ENCODE results near the gene PLXNA1.

DNA sequence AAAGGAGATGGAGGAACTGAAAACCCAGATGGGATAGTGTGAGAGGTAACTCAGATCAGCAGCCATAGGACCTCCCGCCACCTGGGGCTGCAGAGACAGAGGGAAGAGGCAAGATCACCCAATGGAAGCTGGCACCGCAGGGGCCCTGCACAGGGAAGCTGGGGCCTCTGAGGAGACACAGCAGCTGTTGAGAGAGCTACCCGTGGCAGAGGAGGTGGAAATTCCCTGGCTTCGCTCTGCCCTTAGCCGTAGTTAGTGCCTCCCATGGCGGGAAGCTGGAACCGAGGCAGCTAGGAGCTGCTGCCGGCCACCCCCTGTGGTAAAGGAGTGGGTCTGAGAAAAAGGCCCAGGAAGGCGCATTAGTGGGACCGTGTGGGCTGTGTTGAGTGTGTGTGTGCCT lies 18.0 kb upstream of the PLXNA1 start:
- TF ChIP-seq, protein P1, sequence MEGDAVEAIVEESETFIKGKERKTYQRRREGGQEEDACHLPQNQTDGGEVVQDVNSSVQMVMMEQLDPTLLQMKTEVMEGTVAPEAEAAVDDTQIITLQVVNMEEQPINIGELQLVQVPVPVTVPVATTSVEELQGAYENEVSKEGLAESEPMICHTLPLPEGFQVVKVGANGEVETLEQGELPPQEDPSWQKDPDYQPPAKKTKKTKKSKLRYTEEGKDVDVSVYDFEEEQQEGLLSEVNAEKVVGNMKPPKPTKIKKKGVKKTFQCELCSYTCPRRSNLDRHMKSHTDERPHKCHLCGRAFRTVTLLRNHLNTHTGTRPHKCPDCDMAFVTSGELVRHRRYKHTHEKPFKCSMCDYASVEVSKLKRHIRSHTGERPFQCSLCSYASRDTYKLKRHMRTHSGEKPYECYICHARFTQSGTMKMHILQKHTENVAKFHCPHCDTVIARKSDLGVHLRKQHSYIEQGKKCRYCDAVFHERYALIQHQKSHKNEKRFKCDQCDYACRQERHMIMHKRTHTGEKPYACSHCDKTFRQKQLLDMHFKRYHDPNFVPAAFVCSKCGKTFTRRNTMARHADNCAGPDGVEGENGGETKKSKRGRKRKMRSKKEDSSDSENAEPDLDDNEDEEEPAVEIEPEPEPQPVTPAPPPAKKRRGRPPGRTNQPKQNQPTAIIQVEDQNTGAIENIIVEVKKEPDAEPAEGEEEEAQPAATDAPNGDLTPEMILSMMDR (IDR thresholded peaks at IDR 0.05) = no peak
- TF ChIP-seq POLR2AphosphoS5 (IDR thresholded peaks at IDR 0.05) (no peak), POLR2A (IDR thresholded peaks at IDR 0.05) (no peak)

Data from prostate gland (tissue), 2 donors.